NCI-H69 (cell line): ENCODE results near the gene ISOC2.

Experiments
- DNase-seq: peaks from one replicate; lab custom pipeline; 2025; lab: John Stamatoyannopoulos, UW

Gene ISOC2

DNA sequence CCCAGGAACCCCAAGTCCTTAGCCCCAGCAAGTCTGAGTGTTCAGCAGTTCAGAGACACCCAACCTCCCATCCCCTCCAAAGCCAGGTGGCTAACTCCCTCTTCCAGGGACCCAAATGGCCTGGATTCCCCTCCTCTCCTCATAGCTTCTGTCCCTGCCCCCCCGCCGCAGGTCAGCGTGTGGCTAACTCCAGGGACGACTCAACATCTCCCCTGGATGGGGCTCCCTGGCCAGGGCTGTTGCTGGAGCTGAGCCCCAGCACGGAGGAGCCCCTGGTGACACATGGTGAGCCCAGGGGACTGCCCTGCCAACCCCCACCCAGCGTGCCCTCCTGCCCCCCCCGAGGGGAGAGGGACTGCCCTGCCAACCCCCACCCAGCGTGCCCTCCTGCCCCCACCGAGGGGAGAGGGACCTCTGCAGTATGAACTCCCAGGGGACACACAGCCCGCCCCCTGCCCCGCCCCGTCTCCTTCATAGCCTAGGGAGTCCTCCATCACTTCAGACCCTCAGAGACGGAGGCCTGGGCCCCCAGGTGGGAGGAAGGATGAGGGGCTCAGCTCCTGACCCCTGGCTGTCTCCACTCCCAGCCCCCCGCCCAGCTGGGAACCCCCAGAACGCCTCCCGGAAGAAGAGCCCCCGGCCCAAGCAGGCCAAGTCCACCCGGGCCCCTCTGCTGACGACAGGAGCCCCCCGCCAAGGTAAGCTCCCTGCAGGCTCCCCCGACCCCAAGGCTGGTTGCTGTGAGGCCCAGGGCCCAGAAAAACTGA lies 28.5 kb upstream of the ISOC2 start:
- no peak for DNase-seq

DNA sequence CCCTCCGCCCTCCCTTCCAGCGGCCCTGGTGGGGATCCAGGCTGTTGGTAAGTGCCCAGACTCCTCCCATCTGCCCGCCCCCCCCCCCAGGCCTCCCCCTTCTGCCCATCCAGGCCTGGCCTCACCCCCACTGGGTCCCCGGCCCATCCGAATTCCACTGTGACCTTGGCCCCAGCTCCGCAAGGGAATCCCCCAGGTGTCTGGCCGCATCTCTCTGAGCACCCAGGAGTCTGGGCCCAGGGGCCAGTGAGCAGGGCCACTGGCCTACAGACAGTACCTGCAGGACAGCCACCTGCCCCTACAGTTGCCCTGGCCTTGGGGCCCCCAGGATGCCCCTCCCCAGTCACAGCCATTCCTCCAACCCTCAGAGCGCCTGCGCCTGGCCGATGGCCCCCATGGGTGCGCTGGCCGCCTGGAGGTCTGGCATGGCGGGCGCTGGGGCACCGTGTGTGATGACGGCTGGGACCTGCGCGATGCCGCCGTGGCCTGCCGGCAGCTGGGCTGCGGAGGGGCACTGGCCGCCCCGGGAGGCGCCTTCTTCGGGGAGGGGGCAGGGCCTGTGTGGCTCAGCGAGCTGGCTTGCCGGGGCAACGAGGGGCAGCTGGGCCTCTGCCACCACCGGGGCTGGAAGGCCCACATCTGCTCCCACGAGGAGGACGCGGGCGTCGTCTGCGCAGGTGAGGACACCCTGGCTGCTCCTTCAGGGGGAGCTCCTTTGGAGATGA lies 27.7 kb upstream of the ISOC2 start:
- no peak for DNase-seq

DNA sequence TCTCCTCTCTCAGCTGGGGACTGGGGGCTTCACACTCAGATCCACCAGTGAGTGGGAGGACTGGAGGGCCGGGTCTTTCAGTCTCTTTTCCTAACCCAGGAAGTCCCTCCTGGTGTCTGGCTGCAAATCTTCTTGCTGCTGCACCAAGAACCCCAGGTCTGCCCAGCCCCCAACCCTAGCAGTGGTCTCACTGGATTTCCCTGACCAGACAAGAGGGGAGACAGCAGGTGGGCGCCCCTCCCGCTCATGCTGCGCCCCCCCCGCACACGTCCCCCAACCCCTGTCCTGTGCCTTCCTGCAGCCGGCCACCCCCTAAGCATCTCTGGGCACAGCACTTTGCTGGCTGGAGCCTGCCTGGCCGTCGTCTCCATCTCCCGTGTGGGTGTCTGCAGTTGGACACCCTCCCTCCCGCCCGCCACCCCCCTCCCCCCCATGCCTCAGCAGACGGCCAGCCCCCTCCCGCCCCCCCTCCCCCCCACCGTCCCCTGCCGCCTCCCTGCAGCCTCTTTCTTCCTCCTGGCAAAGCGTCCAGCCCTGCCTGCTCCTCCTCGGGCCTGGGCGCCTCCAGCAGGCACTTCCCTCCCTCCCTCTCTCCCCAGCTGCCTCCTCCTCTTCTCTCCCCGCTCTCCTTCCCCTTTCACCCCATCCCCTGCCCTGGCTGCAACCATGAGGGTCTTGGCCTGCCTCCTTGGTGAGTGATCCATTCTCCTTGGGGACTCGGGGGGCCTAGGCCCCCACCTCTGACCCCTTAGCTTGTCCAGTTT lies 26.7 kb upstream of the ISOC2 start, which contains the start of gene SSC5D:
Gene SSC5D, plus strand, starts transcription at position 513 of the 764 bp plus-strand sequence. Its CDS starts 154 bp downstream, at position 667.
- DNase-seq = peak; percentile 77

DNA sequence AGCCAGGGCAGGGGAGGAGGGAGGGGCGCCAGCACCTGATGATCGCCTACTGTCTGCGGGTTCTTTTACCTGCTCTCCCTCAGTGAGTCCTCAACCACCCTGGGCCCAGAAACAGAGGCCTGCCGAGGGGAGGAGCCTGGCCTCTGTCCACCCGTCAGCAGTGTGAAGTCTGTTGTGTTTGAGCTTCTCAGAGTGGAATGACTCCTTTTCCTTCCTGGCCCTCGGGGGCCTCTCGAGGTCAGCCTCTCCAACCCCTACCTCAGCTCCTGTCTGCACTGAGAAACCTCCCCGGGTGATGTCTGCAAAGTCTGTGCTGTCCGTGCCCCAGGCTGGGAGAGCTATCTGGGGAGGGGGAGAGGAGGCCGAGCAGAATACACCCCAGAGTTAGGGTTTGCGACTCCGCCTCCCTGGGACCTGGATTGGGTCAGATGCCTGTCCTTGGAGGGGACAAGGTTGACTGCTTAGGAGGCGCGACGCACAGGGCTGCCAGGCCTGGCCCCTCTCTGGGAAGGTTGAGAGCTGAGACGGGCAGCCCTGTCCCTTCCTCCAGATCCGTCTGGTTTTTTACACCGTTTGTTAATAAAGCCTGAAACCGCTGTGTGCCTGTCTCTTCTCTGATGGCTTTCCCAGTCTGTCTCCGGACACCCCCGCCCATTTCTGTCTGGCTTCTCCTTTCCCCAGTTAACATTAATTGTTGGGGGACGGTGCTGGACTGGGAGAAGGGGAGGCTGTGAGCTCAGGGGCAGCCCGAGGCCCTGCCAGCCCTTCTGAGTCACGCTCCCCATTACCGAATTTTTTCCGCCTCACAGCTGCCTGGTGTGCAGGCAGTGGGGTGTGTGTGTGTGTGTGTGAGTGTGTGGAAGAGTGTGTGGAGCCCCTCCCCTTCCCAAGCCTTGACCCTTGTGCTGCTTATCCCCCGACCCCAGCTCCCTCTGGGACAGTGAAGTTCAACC lies 25.8 kb upstream of the ISOC2 start:
- peak; percentile 65 for DNase-seq

DNA sequence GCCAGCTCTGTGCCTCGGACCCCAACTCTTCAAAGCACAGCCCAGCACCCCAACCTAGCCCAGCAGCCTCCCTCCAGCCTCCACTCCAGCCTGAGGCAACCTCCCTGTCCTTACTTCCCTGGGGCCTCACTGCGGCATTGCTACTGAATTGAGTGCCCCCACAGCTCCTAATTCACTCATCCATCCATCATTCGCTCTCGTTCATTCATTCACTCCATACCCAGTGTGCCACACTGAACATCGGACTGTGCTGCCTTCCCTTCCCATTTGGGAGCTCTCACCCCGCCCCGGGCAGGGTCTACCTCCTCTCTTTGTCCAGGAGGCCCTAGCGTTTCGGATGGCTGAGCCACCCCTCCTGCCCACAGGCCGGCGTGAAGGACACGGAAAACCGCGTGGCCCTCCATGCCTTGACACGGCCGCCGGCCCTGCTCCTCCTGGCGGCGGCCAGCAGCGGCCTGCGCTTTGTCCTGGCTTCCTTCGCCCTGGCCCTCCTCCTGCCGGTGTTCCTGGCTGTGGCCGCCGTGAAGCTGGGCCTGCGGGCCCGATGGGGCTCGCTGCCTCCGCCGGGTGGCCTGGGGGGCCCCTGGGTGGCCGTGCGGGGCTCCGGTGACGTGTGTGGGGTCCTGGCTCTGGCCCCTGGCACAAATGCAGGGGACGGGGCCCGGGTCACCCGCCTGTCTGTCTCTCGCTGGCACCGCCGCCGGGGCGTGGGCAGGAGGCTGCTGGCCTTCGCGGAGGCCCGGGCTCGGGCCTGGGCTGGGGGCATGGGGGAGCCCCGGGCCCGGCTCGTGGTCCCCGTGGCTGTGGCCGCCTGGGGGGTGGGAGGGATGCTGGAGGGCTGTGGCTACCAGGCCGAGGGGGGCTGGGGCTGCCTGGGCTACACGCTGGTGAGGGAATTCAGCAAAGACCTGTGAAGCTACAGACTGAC lies 24.9 kb upstream of the ISOC2 start:
- no peak for DNase-seq

DNA sequence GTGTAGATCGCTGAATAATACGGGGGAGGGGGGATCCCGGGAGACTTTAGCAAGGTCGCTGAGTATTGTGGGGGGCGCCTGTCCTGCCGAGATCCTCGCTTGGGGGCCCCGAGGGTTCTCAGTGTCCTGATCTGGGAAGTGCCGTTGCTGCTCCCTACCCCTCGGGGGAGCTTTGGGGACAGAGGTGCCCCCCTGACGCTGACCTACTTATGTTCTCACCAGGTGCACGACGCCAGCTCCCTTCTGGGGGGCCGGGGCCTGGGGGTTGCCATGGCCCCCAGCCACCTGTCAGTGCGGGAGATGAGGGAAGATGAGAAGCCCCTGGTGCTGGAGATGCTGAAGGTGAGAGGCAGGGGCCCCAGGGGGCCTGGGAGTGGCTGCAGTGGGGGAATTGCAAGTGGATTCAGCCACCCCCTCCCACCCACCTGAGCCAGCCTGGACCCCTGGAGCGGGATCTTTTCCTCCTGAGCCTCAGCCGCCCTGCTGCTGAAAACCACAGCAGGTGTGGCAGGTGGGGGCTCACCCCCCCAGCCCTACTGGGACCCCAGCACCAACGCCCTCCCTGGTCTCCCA lies 24.1 kb upstream of the ISOC2 start:
- peak; percentile 80 for DNase-seq

DNA sequence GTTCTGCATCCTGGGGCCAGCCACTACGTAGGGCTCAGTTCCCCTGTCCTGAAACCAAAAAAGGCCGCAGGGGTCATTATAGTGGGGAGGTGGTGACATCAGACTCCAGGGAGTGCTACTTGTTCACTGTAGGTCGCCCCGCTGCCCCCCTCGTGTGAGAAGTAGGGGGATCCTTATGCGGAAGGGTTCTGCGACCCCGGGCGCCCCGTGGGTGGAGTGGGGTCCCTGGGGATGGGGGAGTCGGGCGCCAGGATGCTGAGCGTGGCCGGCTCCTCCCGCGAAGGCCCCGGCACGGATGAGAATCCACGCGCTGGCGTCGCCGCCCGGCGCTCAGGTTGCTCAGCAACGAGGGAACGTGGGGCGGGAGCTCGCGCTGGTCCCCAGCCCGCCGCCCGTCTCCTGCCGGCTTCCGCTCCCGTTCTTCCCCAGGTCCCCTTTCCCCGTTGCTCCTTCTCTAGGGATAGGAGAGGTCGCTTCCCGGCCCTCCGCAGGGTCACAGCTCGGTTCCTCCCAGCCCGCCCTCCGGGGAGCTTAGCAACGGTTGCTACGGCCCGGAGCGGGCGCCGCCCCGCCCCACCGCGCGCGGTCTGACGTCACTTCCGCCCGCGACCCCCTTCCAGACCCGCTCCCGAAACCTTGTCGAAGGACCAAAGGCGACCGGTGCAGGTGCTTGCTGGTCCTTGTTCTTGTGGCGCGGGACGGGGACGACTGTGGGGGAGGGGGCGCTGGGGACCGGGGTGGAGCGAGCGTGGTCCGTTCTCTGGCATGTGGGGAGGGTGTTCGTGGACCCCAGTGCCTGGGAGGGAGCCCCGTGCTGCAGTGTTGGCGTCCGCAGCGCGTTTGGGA lies 23.4 kb upstream of the ISOC2 start, which contains the start of gene NAT14:
Gene NAT14, plus strand, starts transcription at position 596 of the 846 bp plus-strand sequence. CDS start 521 bp downstream, outside the sequence.
- DNase-seq = peak; percentile 90

DNA sequence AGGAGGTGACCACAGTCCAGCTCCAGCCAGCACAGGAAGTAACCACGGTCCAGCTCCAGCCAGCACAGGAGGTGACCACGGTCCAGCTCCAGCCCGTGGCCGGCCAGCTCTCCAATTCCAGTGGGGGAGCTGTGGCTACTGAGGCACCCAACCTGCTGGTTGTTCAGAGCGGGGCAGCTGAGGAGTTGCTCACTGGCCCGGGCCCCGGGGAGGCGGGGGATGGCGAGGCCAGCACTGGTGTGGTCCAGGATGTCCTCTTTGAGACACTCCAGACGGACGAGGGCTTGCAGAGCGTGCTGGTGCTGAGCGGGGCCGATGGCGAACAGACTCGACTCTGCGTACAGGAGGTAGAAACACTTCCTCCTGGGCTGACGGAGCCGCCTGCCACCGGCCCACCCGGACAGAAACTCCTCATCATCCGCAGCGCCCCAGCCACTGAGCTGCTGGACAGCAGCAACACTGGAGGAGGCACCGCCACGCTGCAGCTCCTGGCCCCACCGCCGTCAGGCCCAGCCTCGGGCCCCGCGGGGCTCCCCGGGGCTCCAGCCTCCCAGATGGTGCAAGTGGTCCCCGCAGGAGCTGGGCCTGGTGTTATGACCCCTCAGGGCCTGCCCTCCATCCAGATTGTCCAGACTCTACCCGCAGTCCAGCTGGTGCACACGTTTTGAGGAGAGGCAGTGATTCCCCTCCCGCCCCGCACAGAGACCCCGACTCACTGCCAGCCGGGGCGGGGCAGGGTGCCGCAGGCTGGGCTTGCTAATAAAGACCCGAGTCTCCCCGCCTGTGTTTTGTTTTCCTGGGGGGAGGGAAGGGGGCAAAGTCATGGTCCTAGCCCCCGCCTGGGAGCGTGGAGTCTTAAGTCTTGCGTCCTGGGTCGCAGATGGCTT lies 22.5 kb upstream of the ISOC2 start:
- DNase-seq = peak; percentile 16

DNA sequence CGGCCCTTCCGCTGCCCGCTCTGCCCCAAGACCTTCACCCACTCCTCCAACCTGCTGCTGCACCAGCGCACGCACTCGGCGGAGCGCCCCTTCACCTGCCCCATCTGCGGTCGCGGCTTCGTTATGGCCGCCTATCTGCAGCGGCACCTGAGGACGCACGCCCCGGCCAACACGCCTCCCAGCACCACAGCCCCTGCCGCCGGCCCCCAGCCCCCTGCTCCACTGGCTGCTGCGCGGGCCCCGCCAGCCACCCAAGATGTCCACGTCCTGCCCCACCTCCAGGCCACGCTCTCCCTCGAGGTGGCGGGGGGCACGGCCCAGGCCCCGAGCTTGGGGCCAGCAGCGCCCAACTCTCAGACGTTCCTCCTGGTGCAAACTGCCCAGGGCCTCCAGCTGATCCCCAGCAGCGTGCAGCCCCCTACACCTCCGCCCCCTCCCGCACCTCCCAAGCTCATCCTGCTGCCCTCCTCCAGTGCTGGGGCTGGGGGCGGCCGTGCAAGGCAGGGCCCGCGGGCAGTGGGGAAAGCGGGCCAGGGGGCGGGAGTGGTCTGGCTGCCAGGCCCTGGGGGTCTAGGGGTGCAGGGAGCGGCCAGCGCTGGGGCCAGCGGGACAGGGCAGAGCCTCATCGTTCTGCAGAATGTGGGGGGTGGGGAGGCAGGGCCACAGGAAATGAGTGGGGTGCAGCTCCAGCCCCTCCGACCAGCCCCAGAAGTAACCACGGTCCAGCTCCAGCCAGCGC lies 21.7 kb upstream of the ISOC2 start:
- DNase-seq = no peak

DNA sequence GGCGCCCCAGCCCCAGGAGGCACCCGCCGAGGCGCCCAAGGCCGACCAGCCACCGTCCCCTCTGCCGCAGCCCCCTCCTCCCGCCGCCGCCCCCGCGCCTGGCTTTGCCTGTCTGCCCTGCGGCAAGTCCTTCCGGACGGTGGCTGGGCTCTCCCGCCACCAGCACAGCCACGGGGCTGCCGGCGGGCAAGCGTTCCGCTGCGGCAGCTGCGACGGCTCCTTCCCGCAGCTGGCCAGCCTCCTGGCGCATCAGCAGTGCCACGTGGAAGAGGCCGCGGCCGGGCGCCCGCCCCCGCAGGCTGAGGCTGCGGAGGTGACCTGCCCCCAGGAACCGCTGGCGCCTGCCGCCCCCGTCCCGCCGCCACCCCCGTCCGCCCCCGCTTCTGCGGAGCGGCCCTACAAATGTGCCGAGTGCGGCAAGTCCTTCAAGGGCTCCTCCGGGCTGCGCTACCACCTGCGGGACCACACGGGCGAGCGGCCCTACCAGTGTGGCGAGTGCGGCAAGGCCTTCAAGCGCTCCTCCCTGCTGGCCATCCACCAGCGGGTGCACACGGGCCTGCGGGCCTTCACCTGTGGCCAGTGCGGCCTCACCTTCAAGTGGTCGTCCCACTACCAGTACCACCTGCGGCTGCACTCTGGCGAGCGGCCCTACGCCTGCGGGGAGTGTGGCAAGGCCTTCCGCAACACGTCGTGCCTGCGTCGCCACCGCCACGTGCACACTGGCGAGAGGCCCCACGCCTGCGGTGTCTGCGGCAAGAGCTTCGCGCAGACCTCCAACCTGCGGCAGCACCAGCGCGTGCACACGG lies 20.9 kb upstream of the ISOC2 start:
- no peak for DNase-seq

DNA sequence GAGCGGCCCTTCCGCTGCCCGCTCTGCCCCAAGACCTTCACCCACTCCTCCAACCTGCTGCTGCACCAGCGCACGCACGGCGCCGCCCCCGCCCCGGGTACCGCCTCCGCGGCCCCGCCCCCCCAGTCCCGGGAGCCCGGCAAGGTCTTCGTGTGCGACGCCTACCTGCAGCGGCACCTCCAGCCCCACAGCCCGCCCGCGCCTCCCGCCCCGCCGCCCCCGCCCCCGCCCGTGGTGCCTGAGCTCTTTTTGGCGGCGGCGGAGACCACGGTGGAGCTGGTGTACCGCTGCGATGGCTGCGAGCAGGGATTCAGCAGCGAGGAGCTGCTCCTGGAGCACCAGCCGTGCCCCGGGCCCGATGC lies 20.3 kb upstream of the ISOC2 start:
- no peak for DNase-seq

DNA sequence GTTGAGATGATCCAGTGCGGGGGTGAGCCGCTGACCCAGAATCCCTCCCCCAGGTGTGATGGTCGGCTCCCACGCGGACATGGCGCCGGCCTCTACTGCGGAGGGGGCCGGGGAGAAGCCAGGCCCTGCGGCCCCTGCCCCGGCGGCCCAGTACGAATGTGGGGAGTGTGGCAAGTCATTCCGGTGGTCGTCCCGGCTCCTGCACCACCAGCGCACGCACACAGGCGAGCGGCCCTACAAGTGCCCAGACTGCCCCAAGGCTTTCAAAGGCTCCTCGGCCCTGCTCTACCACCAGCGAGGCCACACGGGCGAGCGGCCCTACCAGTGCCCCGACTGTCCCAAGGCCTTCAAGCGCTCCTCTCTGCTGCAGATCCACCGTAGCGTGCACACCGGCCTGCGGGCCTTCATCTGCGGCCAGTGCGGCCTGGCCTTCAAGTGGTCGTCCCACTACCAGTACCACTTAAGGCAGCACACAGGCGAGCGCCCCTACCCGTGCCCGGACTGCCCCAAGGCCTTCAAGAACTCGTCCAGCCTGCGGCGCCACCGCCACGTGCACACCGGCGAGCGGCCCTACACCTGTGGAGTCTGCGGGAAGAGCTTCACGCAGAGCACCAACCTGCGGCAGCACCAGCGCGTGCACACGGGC lies 19.8 kb upstream of the ISOC2 start:
- no peak for DNase-seq

DNA sequence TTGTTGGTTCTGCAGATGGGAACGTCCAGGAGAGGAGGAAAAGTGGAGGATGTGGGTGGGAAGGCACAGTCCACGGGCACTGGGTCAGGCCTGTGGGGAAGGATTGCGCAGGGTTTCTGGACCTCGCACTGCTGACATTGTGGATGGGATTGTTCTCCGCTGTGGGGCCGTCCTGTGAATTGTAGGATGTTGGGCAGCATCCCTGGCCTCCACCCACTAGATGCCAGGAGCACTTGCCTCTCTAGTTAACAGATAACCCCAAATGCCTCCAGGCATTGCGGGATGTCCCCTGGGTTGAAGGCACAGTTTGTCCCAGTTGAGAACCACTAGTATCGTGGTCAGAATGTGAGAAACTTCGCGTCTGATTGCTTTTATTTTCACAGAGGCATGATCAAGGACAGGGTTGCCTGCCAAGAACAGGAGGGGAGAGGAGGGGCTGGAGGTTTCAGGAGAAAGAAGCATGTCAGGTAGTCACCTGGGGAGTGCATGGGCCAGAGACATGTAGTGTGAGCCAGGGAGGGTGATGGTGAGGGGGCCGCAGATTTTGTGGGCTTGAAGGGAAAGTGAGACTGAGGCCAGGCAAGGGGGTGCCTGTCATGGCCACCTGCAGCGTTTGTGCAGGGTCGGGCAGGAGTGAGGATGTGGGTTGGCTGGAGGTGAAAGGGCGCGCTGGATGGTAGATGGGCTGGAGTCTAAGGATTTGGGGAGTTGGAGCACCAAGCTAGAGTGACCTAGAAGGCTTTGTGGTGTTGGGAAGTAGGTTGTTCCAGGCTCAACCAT lies 18.2 kb upstream of the ISOC2 start:
- DNase-seq = no peak

DNA sequence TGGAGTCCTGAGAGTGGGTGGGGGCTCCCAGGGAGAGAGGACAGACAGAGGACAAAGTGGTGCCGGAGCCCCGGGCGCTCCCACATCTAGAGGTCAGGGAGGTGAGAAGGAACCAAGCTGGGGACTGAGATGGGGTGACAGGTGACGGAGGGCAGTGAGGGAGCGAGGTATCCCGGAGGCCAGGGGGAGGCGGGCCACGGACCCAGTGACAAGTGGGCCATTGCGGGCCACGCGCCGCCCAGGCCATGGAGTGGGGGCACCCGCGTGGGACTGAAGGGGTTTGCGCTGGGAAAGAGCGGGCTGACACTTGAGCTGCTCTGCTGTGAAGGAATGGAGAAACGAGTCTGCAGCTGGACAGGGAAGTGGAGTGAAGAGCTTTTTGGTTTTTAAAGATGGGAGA lies 17.6 kb upstream of the ISOC2 start:
- no peak for DNase-seq

DNA sequence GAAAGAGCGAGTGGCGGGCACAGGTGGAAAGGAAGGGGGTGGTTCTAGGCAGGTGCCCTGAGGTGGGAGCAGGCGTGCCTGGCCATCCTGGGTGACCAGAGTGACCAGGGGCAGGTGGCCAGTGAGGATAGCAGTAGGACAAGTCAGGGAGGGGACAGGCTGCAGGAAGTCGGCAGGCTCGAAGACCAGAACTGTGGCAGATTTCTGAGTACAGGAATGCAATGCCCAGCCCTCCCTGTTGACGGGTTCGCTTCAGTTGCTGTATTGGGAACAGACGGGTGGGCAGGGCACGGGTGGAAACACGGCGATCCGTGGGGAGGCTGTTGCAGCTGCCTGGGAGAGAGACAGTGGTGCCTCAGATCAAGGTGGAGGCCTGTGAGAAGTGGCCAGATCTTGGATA lies 16.9 kb upstream of the ISOC2 start:
- DNase-seq = no peak
